ENCODE results near the gene TOGARAM2. TPM values are rescaled to one million over a fixed set of nuclear protein-coding genes. Genes with fewer than 3 reads are reported as not detected.
"Not testable (repeated sequence)": the region's sequence is repeated elsewhere in the genome, so short reads cannot be mapped to it uniquely, and the experiment has no call there.

The TOGARAM2 gene
- total and polyA plus RNA-seq, 7 experiments from 2014 or later, result 0.58 to 4.9 (median 1.4) TPM; not detected in 1

GRCh38 chr2:29090311-29090710 is 109.2 kb downstream of the TOGARAM2 start:
- H3K9me3 ChIP-seq (ENCODE audit: control insufficient read depth in 2 of 3, low read length in 3 of 3); POLR2A ChIA-PET; ATAC-seq; H3K4me3 Mint-ChIP-seq; H3K27ac ChIP-seq (ENCODE audit: low read depth, low read length); intact Hi-C loops (cut with micrococcal nuclease); H3K36me3 ChIP-seq (ENCODE audit: control insufficient read depth in 2 of 3, insufficient read depth in 3 of 3, low read length in 3 of 3); H3K27me3 ChIP-seq (ENCODE audit: control insufficient read depth in 2 of 2, insufficient read depth in 2 of 2, low read length in 2 of 2); CTCF ChIA-PET; H3K4me1 ChIP-seq (ENCODE audit: control insufficient read depth in 2 of 2, insufficient read depth in 2 of 2, low read length in 2 of 2); H3K36me3 Mint-ChIP-seq; H3K27ac Mint-ChIP-seq; H3K4me3 ChIP-seq (ENCODE audit: low read length); H3K9me3 Mint-ChIP-seq; DNase-seq; H3K4me1 Mint-ChIP-seq: not testable (repeated sequence)
- H3K27me3 Mint-ChIP-seq, result peaks cover 2 to 36% (median 12%) of the 10 kb centered on the region in 5 donors

GRCh38 chr2:29096969-29097368 is 115.9 kb downstream of the TOGARAM2 start:
- ATAC-seq (no peak), DNase-seq (no peak)
- H3K27ac Mint-ChIP-seq, result no peak overlapping the region
- H3K27me3 Mint-ChIP-seq, result peaks cover 0 to 13% (median under 1%) of the 10 kb centered on the region in 5 donors
- peaks cover 0 to 3% (median 0%) of the 10 kb centered on the region in 11 donors for H3K9me3 Mint-ChIP-seq
- Histone ChIP-seq H3K36me3 (ENCODE audit: control insufficient read depth in 2 of 3, insufficient read depth in 3 of 3, low read length in 3 of 3) (no peaks in the 10 kb centered on the region), H3K27me3 (ENCODE audit: control insufficient read depth in 2 of 2, insufficient read depth in 2 of 2, low read length in 2 of 2) (no peaks in the 10 kb centered on the region), H3K4me3 (ENCODE audit: low read length) (no peak overlapping the region), H3K9me3 (ENCODE audit: control insufficient read depth in 2 of 3, low read length in 3 of 3) (no peaks in the 10 kb centered on the region), H3K27ac (ENCODE audit: low read depth, low read length) (no peak overlapping the region), H3K4me1 (ENCODE audit: control insufficient read depth in 2 of 2, insufficient read depth in 2 of 2, low read length in 2 of 2) (no peaks in the 10 kb centered on the region)
- H3K4me3 Mint-ChIP-seq, result no peak overlapping the region
- H3K36me3 Mint-ChIP-seq, result no peaks in the 10 kb centered on the region
- ChIA-PET CTCF (no interaction called here), POLR2A (no interaction called here)
- peaks cover 0 to under 1% (median 0%) of the 10 kb centered on the region in 7 donors for H3K4me1 Mint-ChIP-seq
- intact Hi-C loops (cut with micrococcal nuclease), result no loop called here

DNA sequence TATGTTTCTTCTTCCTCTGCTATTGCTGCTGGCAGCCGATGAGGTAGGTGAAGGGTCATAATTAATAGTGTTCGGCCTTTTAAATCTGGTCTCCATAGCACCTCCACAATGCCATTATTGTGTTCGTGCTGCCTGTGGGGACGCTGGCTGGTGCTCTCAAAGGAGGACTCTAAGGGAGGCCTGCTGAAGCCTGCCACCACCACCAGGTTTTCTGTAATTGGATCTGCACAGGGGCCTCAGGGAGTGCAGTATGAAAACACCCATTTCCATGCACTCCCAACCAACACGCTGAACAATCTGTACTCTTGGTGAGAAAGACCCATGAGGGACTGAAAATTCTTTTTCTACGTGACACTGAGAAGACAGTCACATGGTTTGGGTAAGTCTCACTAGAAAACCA is 116.5 kb downstream of the TOGARAM2 start:
- no peak for ATAC-seq
- ChIA-PET CTCF (no interaction called here), POLR2A (no interaction called here)
- no peak for DNase-seq
- Mint-ChIP-seq H3K9me3 (peaks cover 0 to 3% (median 0%) of the 10 kb centered on the region in 11 donors), H3K27me3 (peaks cover 0 to 13% (median 0%) of the 10 kb centered on the region in 5 donors), H3K27ac (no peak overlapping the region), H3K36me3 (no peaks in the 10 kb centered on the region), H3K4me3 (no peak overlapping the region), H3K4me1 (peaks cover 0 to 6% (median 1%) of the 10 kb centered on the region in 7 donors)
- Histone ChIP-seq H3K4me3 (ENCODE audit: low read length) (no peak overlapping the region), H3K36me3 (ENCODE audit: control insufficient read depth in 2 of 3, insufficient read depth in 3 of 3, low read length in 3 of 3) (no peaks in the 10 kb centered on the region), H3K4me1 (ENCODE audit: control insufficient read depth in 2 of 2, insufficient read depth in 2 of 2, low read length in 2 of 2) (no peaks in the 10 kb centered on the region), H3K27ac (ENCODE audit: low read depth, low read length) (no peak overlapping the region), H3K27me3 (ENCODE audit: control insufficient read depth in 2 of 2, insufficient read depth in 2 of 2, low read length in 2 of 2) (no peaks in the 10 kb centered on the region), H3K9me3 (ENCODE audit: control insufficient read depth in 2 of 3, low read length in 3 of 3) (no peaks in the 10 kb centered on the region)
- intact Hi-C loops (cut with micrococcal nuclease), result no loop called here

DNA sequence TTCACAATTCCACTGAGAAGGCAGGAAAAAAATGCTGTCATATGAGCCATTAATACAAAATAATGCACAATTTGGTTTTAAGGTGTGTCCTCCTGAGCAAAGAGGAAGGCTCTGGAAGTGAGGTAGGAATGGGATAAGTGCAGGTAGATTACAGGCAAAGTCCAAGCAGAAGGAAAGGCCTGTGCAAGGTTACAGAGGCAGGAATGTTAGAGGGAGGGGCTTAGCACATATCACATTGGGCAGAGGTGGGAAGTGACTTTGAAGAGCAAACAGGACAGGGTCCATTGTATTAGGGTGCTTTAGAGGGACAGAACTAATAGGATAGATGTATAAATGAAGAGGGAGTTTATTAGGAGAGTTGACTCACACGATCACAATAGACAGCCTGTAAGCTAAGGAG is 119.5 kb downstream of the TOGARAM2 start:
- Mint-ChIP-seq H3K4me1 (peaks cover 0 to 10% (median 3%) of the 10 kb centered on the region in 7 donors), H3K36me3 (no peaks in the 10 kb centered on the region), H3K27me3 (peaks cover 0 to 13% (median 0%) of the 10 kb centered on the region in 5 donors), H3K9me3 (no peaks in the 10 kb centered on the region), H3K4me3 (no peak overlapping the region), H3K27ac (no peak overlapping the region)
- Histone ChIP-seq H3K4me1 (ENCODE audit: control insufficient read depth in 2 of 2, insufficient read depth in 2 of 2, low read length in 2 of 2) (no peaks in the 10 kb centered on the region), H3K36me3 (ENCODE audit: control insufficient read depth in 2 of 3, insufficient read depth in 3 of 3, low read length in 3 of 3) (no peaks in the 10 kb centered on the region), H3K9me3 (ENCODE audit: control insufficient read depth in 2 of 3, low read length in 3 of 3) (no peaks in the 10 kb centered on the region), H3K27me3 (ENCODE audit: control insufficient read depth in 2 of 2, insufficient read depth in 2 of 2, low read length in 2 of 2) (no peaks in the 10 kb centered on the region), H3K27ac (ENCODE audit: low read depth, low read length) (no peak overlapping the region), H3K4me3 (ENCODE audit: low read length) (no peak overlapping the region)
- DNase-seq (no peak), ATAC-seq (no peak)
- POLR2A ChIA-PET, result no interaction called here
- CTCF ChIA-PET, result no interaction called here
- intact Hi-C loops (cut with micrococcal nuclease), result no loop called here

Other genes with a start within 250 kb of the TOGARAM2 start
- 100 to 1,000 TPM; 202 to 223 (median 210) TPM for gene PPP1CB, start 229.5 kb upstream of the TOGARAM2 start, total RNA-seq
- gene PPP1CB, start 229.5 kb upstream of the TOGARAM2 start, polyA plus RNA-seq, result 100 to 1,000 TPM in 1 of 2 donors, 10 to 100 TPM in 1; 73.5 to 100 TPM
- gene SPDYA, start 170.5 kb upstream of the TOGARAM2 start, total RNA-seq, result 1 to 10 TPM; 1.3 to 9.8 (median 4.6) TPM
- gene SPDYA, start 170.5 kb upstream of the TOGARAM2 start, polyA plus RNA-seq, result not detected
- gene TRMT61B, start 111.0 kb upstream of the TOGARAM2 start, total RNA-seq, result 10 to 100 TPM; 14.8 to 24.5 (median 20.5) TPM
- 10 to 100 TPM; 18.6 to 25.2 TPM for gene TRMT61B, start 111.0 kb upstream of the TOGARAM2 start, polyA plus RNA-seq
- gene WDR43, start 86.6 kb upstream of the TOGARAM2 start, total RNA-seq, result 10 to 100 TPM; 49.6 to 75.0 (median 63.9) TPM
- gene WDR43, start 86.6 kb upstream of the TOGARAM2 start, polyA plus RNA-seq, result 10 to 100 TPM; 44.4 to 46.6 TPM
- not detected for gene PCARE, start 93.2 kb downstream of the TOGARAM2 start, total RNA-seq
- not detected for gene PCARE, start 93.2 kb downstream of the TOGARAM2 start, polyA plus RNA-seq
- 10 to 100 TPM; 35.9 to 57.7 (median 48.7) TPM for gene CLIP4, start 134.1 kb downstream of the TOGARAM2 start, total RNA-seq
- gene CLIP4, start 134.1 kb downstream of the TOGARAM2 start, polyA plus RNA-seq, result 10 to 100 TPM; 17.2 to 21.7 TPM